Tibial nerve (tissue), 4 donors: ENCODE results near the gene RCOR1. TPM values are rescaled to one million over a fixed set of nuclear protein-coding genes. Genes with fewer than 3 reads are reported as not detected.

Experiments
- DNase-seq, 2 donors: peaks; one replicate each; pipeline ENCODE4 v3.0.0-alpha.2; 2019; ENCODE audit warnings: low spot score in 2 of 2
- H3K27ac ChIP-seq, 4 donors: fragments of 200-600 bp; sonication (generic) in 3 of 4; one replicate each; pipeline ENCODE4 v1.5.1; 2017 to 2019; ENCODE audit warnings: mild to moderate bottlenecking in 1 of 4
- H3K27me3 ChIP-seq, 2 donors: fragments of 200-600 bp; sonication (generic) in 1 of 2; one replicate each; pipeline versions ENCODE4 v1.5.1 to v1.6.0; 2017 to 2019
- H3K36me3 ChIP-seq, 3 donors: fragments of 200-600 bp; sonication (generic); one replicate each; pipeline ENCODE4 v1.5.1; 2018 to 2019
- H3K4me1 ChIP-seq, 4 donors: fragments of 200-600 bp; sonication (generic) in 3 of 4; one replicate each; pipeline ENCODE4 v1.5.1; 2017 to 2019
- H3K4me3 ChIP-seq, 4 donors: fragments of 200-600 bp; sonication (generic) in 3 of 4; one replicate each; pipeline ENCODE4 v1.5.1; 2017 to 2019; ENCODE audit warnings: mild to moderate bottlenecking in 1 of 4, moderate library complexity in 1 of 4
- H3K9me3 ChIP-seq, 4 donors: fragments of 200-600 bp; sonication (generic) in 3 of 4; one replicate each; pipeline ENCODE4 v1.5.1; 2017 to 2019
- EP300 ChIP-seq, 2 donors: sonication (generic); formaldehyde crosslinking; IDR thresholded peaks; one replicate each; pipeline ENCODE4 v1.6.1; 2017; ENCODE audit warnings: antibody characterized with exemption in 2 of 2, mild to moderate bottlenecking in 1 of 2
- POLR2A ChIP-seq, 2 donors: fragments of 450-650 bp; IDR thresholded peaks; one replicate each; pipeline ENCODE4 v1.6.1; 2017; ENCODE audit warnings: antibody characterized with exemption in 2 of 2, mild to moderate bottlenecking in 2 of 2, moderate library complexity in 2 of 2
- WGBS, 2 donors: methylation state at CpG; one replicate each; pipeline ENCODE4 v1.1.5; 2018; 5-methylcytosine and 5-hydroxymethylcytosine counted together
- total RNA-seq, 4 donors: library from RNA; depleted of rRNA; stranded (reverse); fragments of >200 nt; gene quantifications; one replicate each; pipeline ENCODE4 v1.1.0, GENCODE V29; 2016
- TF ChIP-seq, protein P1 (sequence below), 5 experiments: fragments of 200-600 bp in 3 of 5; fragments of 450-650 bp in 2 of 5; sonication (generic) in 3 of 5; IDR thresholded peaks; one replicate each; pipeline ENCODE4 v1.5.1; 2016 to 2019; ENCODE audit warnings: antibody characterized with exemption in 5 of 5, mild to moderate bottlenecking in 3 of 5, moderate library complexity in 2 of 5

Gene RCOR1
- total RNA-seq, 4 donors from 2014 or later: 6.3 to 12.8 (median 10.0) TPM

DNA sequence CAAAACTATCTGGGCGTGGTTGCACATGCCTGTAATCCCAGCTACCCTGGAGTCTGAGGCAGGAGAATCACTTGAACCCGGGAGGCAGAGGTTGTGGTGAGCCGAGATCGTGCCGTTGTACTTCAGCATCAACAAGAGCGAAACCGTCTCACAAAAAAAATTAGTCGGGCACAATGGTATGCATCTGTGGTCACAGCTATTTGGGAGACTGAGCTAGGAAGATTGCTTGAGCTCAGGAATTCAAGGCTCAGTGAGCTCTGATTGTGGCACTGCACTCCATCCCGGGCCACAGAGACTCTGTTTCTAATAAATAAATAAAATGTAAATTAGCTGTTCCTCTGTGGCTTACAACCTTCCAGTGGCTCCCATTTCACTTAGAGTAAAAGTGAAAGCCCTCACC, 28.0 kb downstream of the RCOR1 start:
- peaks cover 0 to 15% (median 0%) of the 10 kb centered on the region in 4 donors for H3K4me1 ChIP-seq
- no peak for DNase-seq
- no peak overlapping the region for H3K4me3 ChIP-seq
- TF ChIP-seq POLR2A (IDR thresholded peaks at IDR 0.05) (no peak), EP300 (IDR thresholded peaks at IDR 0.05) (no peak)
- TF ChIP-seq, protein P1, sequence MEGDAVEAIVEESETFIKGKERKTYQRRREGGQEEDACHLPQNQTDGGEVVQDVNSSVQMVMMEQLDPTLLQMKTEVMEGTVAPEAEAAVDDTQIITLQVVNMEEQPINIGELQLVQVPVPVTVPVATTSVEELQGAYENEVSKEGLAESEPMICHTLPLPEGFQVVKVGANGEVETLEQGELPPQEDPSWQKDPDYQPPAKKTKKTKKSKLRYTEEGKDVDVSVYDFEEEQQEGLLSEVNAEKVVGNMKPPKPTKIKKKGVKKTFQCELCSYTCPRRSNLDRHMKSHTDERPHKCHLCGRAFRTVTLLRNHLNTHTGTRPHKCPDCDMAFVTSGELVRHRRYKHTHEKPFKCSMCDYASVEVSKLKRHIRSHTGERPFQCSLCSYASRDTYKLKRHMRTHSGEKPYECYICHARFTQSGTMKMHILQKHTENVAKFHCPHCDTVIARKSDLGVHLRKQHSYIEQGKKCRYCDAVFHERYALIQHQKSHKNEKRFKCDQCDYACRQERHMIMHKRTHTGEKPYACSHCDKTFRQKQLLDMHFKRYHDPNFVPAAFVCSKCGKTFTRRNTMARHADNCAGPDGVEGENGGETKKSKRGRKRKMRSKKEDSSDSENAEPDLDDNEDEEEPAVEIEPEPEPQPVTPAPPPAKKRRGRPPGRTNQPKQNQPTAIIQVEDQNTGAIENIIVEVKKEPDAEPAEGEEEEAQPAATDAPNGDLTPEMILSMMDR (IDR thresholded peaks at IDR 0.05): no peak
- H3K27ac ChIP-seq: no peak overlapping the region
- H3K36me3 ChIP-seq: no peaks in the 10 kb centered on the region
- H3K9me3 ChIP-seq: no peaks in the 10 kb centered on the region
- 91 to 94% methylated on average over 9 of the region's 9 CpGs for WGBS, 2 donors
- no peaks in the 10 kb centered on the region for H3K27me3 ChIP-seq

DNA sequence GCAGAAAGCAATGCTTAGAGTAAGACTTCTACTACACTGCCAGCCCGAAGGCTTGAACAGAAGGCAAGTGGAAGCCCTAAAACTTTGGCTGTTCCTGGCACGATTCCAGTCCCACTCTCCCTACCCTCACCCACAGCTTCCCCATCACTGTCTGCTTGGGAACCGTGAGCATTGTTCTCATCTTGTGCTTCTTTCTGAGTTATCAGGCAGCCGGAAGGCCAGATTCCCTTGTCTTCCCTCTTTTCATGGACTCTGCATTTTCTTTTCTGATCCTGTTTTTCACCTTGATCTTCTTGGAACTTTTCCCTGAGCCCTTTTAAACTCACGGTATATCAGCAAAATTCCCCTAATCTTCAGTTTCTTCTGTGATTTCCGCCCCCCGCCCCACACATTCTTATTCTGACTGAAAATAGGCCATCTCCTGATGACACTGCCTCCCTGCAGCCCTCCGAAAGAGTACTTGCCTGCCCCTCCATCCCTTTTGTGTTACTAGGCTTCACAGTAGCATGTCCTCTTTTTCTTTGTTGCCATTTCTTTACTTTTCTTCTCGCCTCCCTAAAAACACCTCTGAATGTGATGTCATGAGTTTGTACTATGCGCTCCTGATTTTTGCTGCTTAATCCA, 29.9 kb downstream of the RCOR1 start:
- TF ChIP-seq EP300 (IDR thresholded peaks at IDR 0.05) (no peak), POLR2A (IDR thresholded peaks at IDR 0.05) (no peak)
- TF ChIP-seq, protein P1 (IDR thresholded peaks at IDR 0.05): no peak
- no peaks in the 10 kb centered on the region for H3K36me3 ChIP-seq
- no peak overlapping the region for H3K27ac ChIP-seq
- H3K4me1 ChIP-seq: peaks cover 0 to 8% (median 0%) of the 10 kb centered on the region in 4 donors
- WGBS, 2 donors: 62 to 67% methylated on average over 10 of the region's 10 CpGs
- no peaks in the 10 kb centered on the region for H3K9me3 ChIP-seq
- no peaks in the 10 kb centered on the region for H3K27me3 ChIP-seq
- DNase-seq: no peak
- H3K4me3 ChIP-seq: no peak overlapping the region

DNA sequence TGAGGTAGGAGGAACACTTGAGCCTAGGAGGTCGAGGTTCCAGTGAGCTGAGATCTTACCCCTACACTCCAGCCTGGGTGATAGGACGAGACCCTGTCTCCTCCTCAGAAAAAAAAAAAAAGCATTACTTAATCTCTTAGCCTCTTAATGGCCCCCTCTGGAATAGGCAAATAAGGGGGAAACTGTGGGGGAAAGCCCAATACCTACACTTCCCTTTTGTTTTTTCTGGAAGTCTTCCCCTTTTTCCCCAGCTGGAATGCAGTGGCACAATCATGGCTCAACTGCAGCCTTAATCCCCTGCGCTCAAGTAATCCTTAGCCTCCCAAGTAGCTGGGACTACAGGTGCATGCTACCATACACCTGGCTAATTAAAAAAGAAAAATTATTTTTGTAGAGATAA, 32.2 kb downstream of the RCOR1 start:
- 88 to 93% methylated on average over 3 of the region's 3 CpGs for WGBS, 2 donors
- H3K4me3 ChIP-seq: no peak overlapping the region
- no peak for DNase-seq
- TF ChIP-seq, protein P1 (IDR thresholded peaks at IDR 0.05): no peak
- TF ChIP-seq EP300 (IDR thresholded peaks at IDR 0.05) (no peak), POLR2A (IDR thresholded peaks at IDR 0.05) (no peak)
- H3K4me1 ChIP-seq: peaks cover 0 to 11% (median 0%) of the 10 kb centered on the region in 4 donors
- H3K27me3 ChIP-seq: no peaks in the 10 kb centered on the region
- H3K36me3 ChIP-seq: no peaks in the 10 kb centered on the region
- H3K9me3 ChIP-seq: no peaks in the 10 kb centered on the region
- no peak overlapping the region for H3K27ac ChIP-seq

DNA sequence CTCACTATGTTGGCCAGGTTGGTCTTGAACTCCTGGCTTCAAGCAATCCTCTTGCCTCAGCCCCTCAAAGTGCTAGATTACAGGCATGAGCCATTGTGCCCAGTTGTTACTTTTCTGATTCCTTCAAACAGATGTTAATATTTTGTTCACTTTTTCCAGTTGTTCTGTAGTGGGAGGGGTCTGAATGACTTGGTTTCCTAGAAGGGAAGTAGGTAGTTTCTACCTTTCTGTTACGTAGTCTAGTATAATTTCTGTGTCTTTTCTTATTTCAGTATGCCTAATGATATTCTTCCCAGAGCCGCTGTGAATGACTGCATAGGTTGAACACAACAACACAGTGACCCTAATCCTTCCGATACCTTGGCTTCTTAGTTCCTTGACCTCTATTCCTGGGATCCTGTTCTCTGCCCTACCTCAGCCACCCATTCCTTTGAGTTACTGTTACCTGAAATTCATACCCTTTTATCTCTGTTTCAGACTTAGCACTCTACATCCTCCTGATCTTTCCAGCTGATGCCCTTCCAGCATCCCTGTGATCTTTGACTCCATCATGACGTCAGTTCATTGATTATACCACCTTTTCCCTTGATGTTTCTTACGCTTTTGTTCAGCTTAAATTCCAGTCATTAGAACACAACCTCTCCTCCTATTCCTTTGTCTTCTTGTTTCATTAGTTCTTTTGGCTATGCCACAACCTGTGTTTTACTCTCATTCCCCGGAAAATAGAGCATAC, 33.3 kb downstream of the RCOR1 start:
- no peak for TF ChIP-seq EP300 (IDR thresholded peaks at IDR 0.05)
- TF ChIP-seq, protein P1 (IDR thresholded peaks at IDR 0.05): no peak
- no peak for TF ChIP-seq POLR2A (IDR thresholded peaks at IDR 0.05)
- Histone ChIP-seq H3K4me1 (peaks cover 0 to 15% (median 0%) of the 10 kb centered on the region in 4 donors), H3K9me3 (no peaks in the 10 kb centered on the region), H3K27ac (no peak overlapping the region), H3K4me3 (no peak overlapping the region), H3K27me3 (no peaks in the 10 kb centered on the region), H3K36me3 (no peaks in the 10 kb centered on the region)
- WGBS, 2 donors: 86 to 89% methylated on average over 6 of the region's 6 CpGs
- DNase-seq: no peak

DNA sequence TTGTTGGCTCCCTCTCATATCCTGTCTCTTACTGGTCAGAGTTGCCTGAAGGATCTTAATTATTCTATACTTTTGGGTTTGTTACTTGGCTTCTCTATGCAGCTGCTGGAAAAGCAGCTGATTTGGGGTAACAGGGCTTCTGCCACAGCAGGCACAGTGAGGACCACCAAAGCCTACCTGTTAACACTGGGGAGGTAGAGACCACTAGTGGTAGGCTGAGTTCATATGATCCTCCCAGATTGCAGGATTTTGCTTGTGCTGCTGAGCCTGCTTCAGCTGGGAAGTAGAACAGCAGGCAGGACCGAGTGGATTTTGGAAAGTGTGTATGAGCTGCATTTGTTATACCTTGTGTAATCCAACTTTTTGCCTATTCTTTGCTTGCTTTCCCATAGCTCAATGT, 34.1 kb downstream of the RCOR1 start:
- no peak overlapping the region for H3K27ac ChIP-seq
- no peaks in the 10 kb centered on the region for H3K9me3 ChIP-seq
- WGBS, 2 donors: 84 to 93% methylated on average over 1 of the region's 1 CpG
- peaks cover 0 to 15% (median 0%) of the 10 kb centered on the region in 4 donors for H3K4me1 ChIP-seq
- H3K36me3 ChIP-seq: no peaks in the 10 kb centered on the region
- TF ChIP-seq EP300 (IDR thresholded peaks at IDR 0.05) (no peak), POLR2A (IDR thresholded peaks at IDR 0.05) (no peak)
- TF ChIP-seq, protein P1 (IDR thresholded peaks at IDR 0.05): no peak
- no peak for DNase-seq
- no peaks in the 10 kb centered on the region for H3K27me3 ChIP-seq
- no peak overlapping the region for H3K4me3 ChIP-seq
